Measurements from ENCODE around the gene KRT85. TPM values are rescaled to one million over a fixed set of nuclear protein-coding genes. Genes with fewer than 3 reads are reported as not detected.

The KRT85 gene
- total RNA-seq, 2 experiments from 2014 or later = not detected

GRCh38 chr12:52344111-52344510, 23.2 kb downstream of the KRT85 start:
- DNase-seq (no peak), ATAC-seq (ENCODE audit: low read depth) (no peak)
- no peaks in the 10 kb centered on the region for H3K36me3 Mint-ChIP-seq
- H3K4me1 Mint-ChIP-seq = no peaks in the 10 kb centered on the region
- POLR2A ChIA-PET = no interaction called here
- no peaks in the 10 kb centered on the region for H3K9me3 Mint-ChIP-seq
- peaks cover 16% of the 10 kb centered on the region for H3K27me3 Mint-ChIP-seq
- no peak overlapping the region for H3K27ac Mint-ChIP-seq
- no peak overlapping the region for H3K4me3 Mint-ChIP-seq

GRCh38 chr12:52343550-52343949, 23.7 kb downstream of the KRT85 start:
- Mint-ChIP-seq H3K4me3 (no peak overlapping the region), H3K27me3 (peaks cover 13% of the 10 kb centered on the region), H3K36me3 (no peaks in the 10 kb centered on the region), H3K9me3 (no peaks in the 10 kb centered on the region), H3K27ac (no peak overlapping the region), H3K4me1 (no peaks in the 10 kb centered on the region)
- POLR2A ChIA-PET = no interaction called here
- ATAC-seq (ENCODE audit: low read depth) = no peak
- no peak for DNase-seq

GRCh38 chr12:52342781-52343490, 24.3 kb downstream of the KRT85 start:
- no peaks in the 10 kb centered on the region for H3K4me1 Mint-ChIP-seq
- H3K9me3 Mint-ChIP-seq = no peaks in the 10 kb centered on the region
- POLR2A ChIA-PET = no interaction called here
- no peak overlapping the region for H3K4me3 Mint-ChIP-seq
- no peak overlapping the region for H3K27ac Mint-ChIP-seq
- H3K27me3 Mint-ChIP-seq = peaks cover 14% of the 10 kb centered on the region
- DNase-seq (no peak), ATAC-seq (ENCODE audit: low read depth) (no peak)
- H3K36me3 Mint-ChIP-seq = no peaks in the 10 kb centered on the region

- H3K36me3 Mint-ChIP-seq = peaks cover 3% of the 10 kb centered on the region
- POLR2A ChIA-PET = no interaction called here
- no peak overlapping the region for H3K4me3 Mint-ChIP-seq
- ATAC-seq (ENCODE audit: low read depth) = no peak
- no peak for DNase-seq
- peaks cover 3% of the 10 kb centered on the region for H3K9me3 Mint-ChIP-seq
- peaks cover 18% of the 10 kb centered on the region for H3K27me3 Mint-ChIP-seq
- H3K4me1 Mint-ChIP-seq = peaks cover 3% of the 10 kb centered on the region
- H3K27ac Mint-ChIP-seq = no peak overlapping the region
Observed at GRCh38 chr12:52341066-52341580, 26.2 kb downstream of the KRT85 start.

GRCh38 chr12:52338241-52338960, 28.9 kb downstream of the KRT85 start:
- H3K27me3 Mint-ChIP-seq = peaks cover 20% of the 10 kb centered on the region
- POLR2A ChIA-PET = no interaction called here
- peaks cover 3% of the 10 kb centered on the region for H3K36me3 Mint-ChIP-seq
- H3K9me3 Mint-ChIP-seq = peaks cover 3% of the 10 kb centered on the region
- DNase-seq = no peak
- H3K27ac Mint-ChIP-seq = no peak overlapping the region
- no peak overlapping the region for H3K4me3 Mint-ChIP-seq
- H3K4me1 Mint-ChIP-seq = peaks cover 3% of the 10 kb centered on the region
- no peak for ATAC-seq (ENCODE audit: low read depth)

GRCh38 chr12:52337054-52337453, 30.2 kb downstream of the KRT85 start:
- H3K4me3 Mint-ChIP-seq = no peak overlapping the region
- peaks cover 3% of the 10 kb centered on the region for H3K9me3 Mint-ChIP-seq
- no peak for DNase-seq
- peaks cover 3% of the 10 kb centered on the region for H3K36me3 Mint-ChIP-seq
- POLR2A ChIA-PET = no interaction called here
- peaks cover 3% of the 10 kb centered on the region for H3K4me1 Mint-ChIP-seq
- ATAC-seq (ENCODE audit: low read depth) = no peak
- peaks cover 23% of the 10 kb centered on the region for H3K27me3 Mint-ChIP-seq
- H3K27ac Mint-ChIP-seq = no peak overlapping the region

- H3K36me3 Mint-ChIP-seq = peaks cover 3% of the 10 kb centered on the region
- ATAC-seq (ENCODE audit: low read depth) (no peak), DNase-seq (no peak)
- POLR2A ChIA-PET = interaction anchor here (0.7 kb wide), 1 partner anchor 211 kb away, joined by 7 read pairs; no protein-coding TSS in a partner anchor
- no peak overlapping the region for H3K4me3 Mint-ChIP-seq
- H3K4me1 Mint-ChIP-seq = peaks cover 6% of the 10 kb centered on the region
- no peak overlapping the region for H3K27ac Mint-ChIP-seq
- H3K9me3 Mint-ChIP-seq = peaks cover 3% of the 10 kb centered on the region
- peaks cover 23% of the 10 kb centered on the region for H3K27me3 Mint-ChIP-seq
Observed at GRCh38 chr12:52336641-52337040, 30.6 kb downstream of the KRT85 start.

- H3K4me3 Mint-ChIP-seq = no peak overlapping the region
- H3K36me3 Mint-ChIP-seq = peaks cover 3% of the 10 kb centered on the region
- H3K4me1 Mint-ChIP-seq = peaks cover 6% of the 10 kb centered on the region
- POLR2A ChIA-PET = interaction anchor here (0.7 kb wide), 1 partner anchor 212 kb away, joined by 7 read pairs; no protein-coding TSS in a partner anchor
- DNase-seq (no peak), ATAC-seq (ENCODE audit: low read depth) (no peak)
- H3K27me3 Mint-ChIP-seq = peaks cover 23% of the 10 kb centered on the region
- H3K9me3 Mint-ChIP-seq = peaks cover 3% of the 10 kb centered on the region
- no peak overlapping the region for H3K27ac Mint-ChIP-seq
Observed at GRCh38 chr12:52335598-52336262, 31.6 kb downstream of the KRT85 start.

GRCh38 chr12:52334185-52334584, 33.1 kb downstream of the KRT85 start:
- DNase-seq (no peak), ATAC-seq (ENCODE audit: low read depth) (no peak)
- Mint-ChIP-seq H3K27ac (no peak overlapping the region), H3K9me3 (peaks cover 3% of the 10 kb centered on the region), H3K4me3 (no peak overlapping the region), H3K27me3 (peaks cover 27% of the 10 kb centered on the region), H3K4me1 (peaks cover 6% of the 10 kb centered on the region), H3K36me3 (peaks cover 3% of the 10 kb centered on the region)
- POLR2A ChIA-PET = no interaction called here

- Mint-ChIP-seq H3K27me3 (peaks cover 24% of the 10 kb centered on the region), H3K36me3 (peaks cover 3% of the 10 kb centered on the region), H3K27ac (no peak overlapping the region), H3K4me3 (no peak overlapping the region), H3K9me3 (peaks cover 3% of the 10 kb centered on the region), H3K4me1 (peaks cover 8% of the 10 kb centered on the region)
- ATAC-seq (ENCODE audit: low read depth) (no peak), DNase-seq (no peak)
- POLR2A ChIA-PET = no interaction called here
Observed at GRCh38 chr12:52333321-52333720, 34.0 kb downstream of the KRT85 start.

- Mint-ChIP-seq H3K36me3 (peaks cover 3% of the 10 kb centered on the region), H3K9me3 (peaks cover 3% of the 10 kb centered on the region), H3K4me3 (no peak overlapping the region), H3K4me1 (peaks cover 14% of the 10 kb centered on the region), H3K27me3 (peaks cover 24% of the 10 kb centered on the region), H3K27ac (no peak overlapping the region)
- POLR2A ChIA-PET = no interaction called here
- ATAC-seq (ENCODE audit: low read depth) (no peak), DNase-seq (no peak)
Observed at GRCh38 chr12:52332381-52332780, 34.9 kb downstream of the KRT85 start.

- H3K27me3 Mint-ChIP-seq = peaks cover 24% of the 10 kb centered on the region
- ATAC-seq (ENCODE audit: low read depth) (no peak), DNase-seq (no peak)
- H3K9me3 Mint-ChIP-seq = peaks cover 3% of the 10 kb centered on the region
- H3K4me1 Mint-ChIP-seq = peaks cover 19% of the 10 kb centered on the region
- H3K27ac Mint-ChIP-seq = no peak overlapping the region
- no peak overlapping the region for H3K4me3 Mint-ChIP-seq
- POLR2A ChIA-PET = no interaction called here
- peaks cover 3% of the 10 kb centered on the region for H3K36me3 Mint-ChIP-seq
Observed at GRCh38 chr12:52331833-52332232, 35.4 kb downstream of the KRT85 start.

- H3K9me3 Mint-ChIP-seq = no peaks in the 10 kb centered on the region
- H3K4me1 Mint-ChIP-seq = peaks cover 17% of the 10 kb centered on the region
- H3K36me3 Mint-ChIP-seq = no peaks in the 10 kb centered on the region
- peaks cover 20% of the 10 kb centered on the region for H3K27me3 Mint-ChIP-seq
- POLR2A ChIA-PET = no interaction called here
- no peak overlapping the region for H3K4me3 Mint-ChIP-seq
- no peak overlapping the region for H3K27ac Mint-ChIP-seq
- DNase-seq = no peak
- no peak for ATAC-seq (ENCODE audit: low read depth)
Observed at GRCh38 chr12:52331039-52331438, 36.2 kb downstream of the KRT85 start.

Measured in activated naive CD8-positive, alpha-beta T cell treated with anti-CD3 and anti-CD28 coated beads, Interleukin-2, amount 10 ng/mL, durations not matched to agents 7 days and 5 days (primary cell).